Activated T-helper 1 cell treated with anti-CD3 and anti-CD28 coated beads, Interleukin-12 subunit alpha, Interleukin-12 subunit beta, Interleukin-2, Interleukin-4 antibody, amounts not matched to agents 30 ng/mL and 10 ng/mL and 1 ng/mL, durations not matched to agents 14 hours and 24 hours and 36 hours (primary cell): ENCODE data around the gene NELFB. TPM values are rescaled to one million over a fixed set of nuclear protein-coding genes. Genes with fewer than 3 reads are reported as not detected.

Experiments used
- DNase-seq: peaks from one replicate; pipeline ENCODE4 v3.0.0; 2021; ENCODE audit warnings: low spot score
- H3K27ac Mint-ChIP-seq: one replicate; pipeline ENCODE4 v1.8.0; 2021; ENCODE audit warnings: mild to moderate bottlenecking, mixed read lengths
- H3K27me3 Mint-ChIP-seq: one replicate; pipeline ENCODE4 v1.8.0; 2022; ENCODE audit warnings: mild to moderate bottlenecking, moderate library complexity, mixed read lengths; ENCODE audit not compliant: insufficient read depth
- H3K36me3 Mint-ChIP-seq: one replicate; pipeline ENCODE4 v1.8.0; 2021; ENCODE audit warnings: low read depth, mixed read lengths
- H3K4me1 Mint-ChIP-seq: one replicate; pipeline ENCODE4 v1.8.0; 2021; ENCODE audit warnings: low read depth, mixed read lengths
- H3K4me3 Mint-ChIP-seq: one replicate; pipeline ENCODE4 v1.8.0; 2021; ENCODE audit warnings: mild to moderate bottlenecking, moderate library complexity, mixed read lengths
- H3K9me3 Mint-ChIP-seq: one replicate; pipeline ENCODE4 v1.8.0; 2021; ENCODE audit warnings: mixed read lengths
- intact Hi-C: fragments of 100-400 bp; cut with micrococcal nuclease; formaldehyde crosslinking; loops from one replicate; pipeline ENCODE4 v1.15.1; 2024
- total RNA-seq: library from RNA; stranded (reverse); gene quantifications from 2 replicates; pipeline ENCODE4 v1.2.3, GENCODE V29; 2022

NELFB gene
- total RNA-seq, 1 donor from 2014 or later = 70.8 TPM

- intact Hi-C loops = no loop called here
- Mint-ChIP-seq H3K9me3 (no peaks in the 10 kb centered on the region), H3K27me3 (peaks cover 2% of the 10 kb centered on the region), H3K4me1 (no peaks in the 10 kb centered on the region), H3K27ac (no peak overlapping the region), H3K36me3 (no peaks in the 10 kb centered on the region), H3K4me3 (no peak overlapping the region)
- no peak for DNase-seq
Measured at GRCh38 chr9:137308057-137308619, 53.0 kb downstream of the NELFB start.

- H3K4me1 Mint-ChIP-seq = no peaks in the 10 kb centered on the region
- intact Hi-C loops = no loop called here
- no peak for DNase-seq
- no peaks in the 10 kb centered on the region for H3K36me3 Mint-ChIP-seq
- H3K27ac Mint-ChIP-seq = no peak overlapping the region
- no peaks in the 10 kb centered on the region for H3K27me3 Mint-ChIP-seq
- no peak overlapping the region for H3K4me3 Mint-ChIP-seq
- no peaks in the 10 kb centered on the region for H3K9me3 Mint-ChIP-seq
Measured at GRCh38 chr9:137309368-137310188, 54.5 kb downstream of the NELFB start.

GRCh38 chr9:137310189-137311052 lies 55.3 kb downstream of the NELFB start:
- intact Hi-C loops = no loop called here
- no peak for DNase-seq
- no peak overlapping the region for H3K4me3 Mint-ChIP-seq
- H3K36me3 Mint-ChIP-seq = no peaks in the 10 kb centered on the region
- H3K9me3 Mint-ChIP-seq = no peaks in the 10 kb centered on the region
- no peaks in the 10 kb centered on the region for H3K27me3 Mint-ChIP-seq
- H3K27ac Mint-ChIP-seq = no peak overlapping the region
- H3K4me1 Mint-ChIP-seq = no peaks in the 10 kb centered on the region

GRCh38 chr9:137311171-137311985 lies 56.3 kb downstream of the NELFB start:
- intact Hi-C loops = no loop called here
- no peaks in the 10 kb centered on the region for H3K36me3 Mint-ChIP-seq
- DNase-seq = no peak
- H3K27me3 Mint-ChIP-seq = no peaks in the 10 kb centered on the region
- H3K4me1 Mint-ChIP-seq = no peaks in the 10 kb centered on the region
- no peaks in the 10 kb centered on the region for H3K9me3 Mint-ChIP-seq
- H3K4me3 Mint-ChIP-seq = no peak overlapping the region
- no peak overlapping the region for H3K27ac Mint-ChIP-seq

GRCh38 chr9:137311986-137312851 lies 57.1 kb downstream of the NELFB start:
- peaks cover 3% of the 10 kb centered on the region for H3K27me3 Mint-ChIP-seq
- H3K4me1 Mint-ChIP-seq = no peaks in the 10 kb centered on the region
- no peaks in the 10 kb centered on the region for H3K36me3 Mint-ChIP-seq
- H3K27ac Mint-ChIP-seq = no peak overlapping the region
- intact Hi-C loops = no loop called here
- no peak for DNase-seq
- H3K4me3 Mint-ChIP-seq = no peak overlapping the region
- no peaks in the 10 kb centered on the region for H3K9me3 Mint-ChIP-seq

- no peaks in the 10 kb centered on the region for H3K36me3 Mint-ChIP-seq
Measured at GRCh38 chr9:137312852-137313325, 57.8 kb downstream of the NELFB start.

GRCh38 chr9:137313326-137313936 lies 58.3 kb downstream of the NELFB start:
- H3K27me3 Mint-ChIP-seq = peaks cover 3% of the 10 kb centered on the region
- no peak for DNase-seq
- no peak overlapping the region for H3K4me3 Mint-ChIP-seq
- no peaks in the 10 kb centered on the region for H3K9me3 Mint-ChIP-seq
- intact Hi-C loops = no loop called here
- no peaks in the 10 kb centered on the region for H3K36me3 Mint-ChIP-seq
- H3K27ac Mint-ChIP-seq = no peak overlapping the region
- H3K4me1 Mint-ChIP-seq = no peaks in the 10 kb centered on the region

More at GRCh38 chr9:137312852-137313325, 57.8 kb downstream of the NELFB start:
- H3K9me3 Mint-ChIP-seq = no peaks in the 10 kb centered on the region
- H3K4me3 Mint-ChIP-seq = no peak overlapping the region
- H3K27me3 Mint-ChIP-seq = peaks cover 3% of the 10 kb centered on the region
- no peak for DNase-seq
- intact Hi-C loops = no loop called here
- no peaks in the 10 kb centered on the region for H3K4me1 Mint-ChIP-seq
- H3K27ac Mint-ChIP-seq = no peak overlapping the region

GRCh38 chr9:137313956-137314560 lies 58.9 kb downstream of the NELFB start:
- DNase-seq = no peak
- H3K36me3 Mint-ChIP-seq = no peaks in the 10 kb centered on the region
- H3K27me3 Mint-ChIP-seq = peaks cover 3% of the 10 kb centered on the region
- H3K4me3 Mint-ChIP-seq = no peak overlapping the region
- no peaks in the 10 kb centered on the region for H3K4me1 Mint-ChIP-seq
- intact Hi-C loops = no loop called here
- H3K9me3 Mint-ChIP-seq = no peaks in the 10 kb centered on the region
- H3K27ac Mint-ChIP-seq = no peak overlapping the region

- H3K4me3 Mint-ChIP-seq = no peak overlapping the region
- intact Hi-C loops = no loop called here
- H3K9me3 Mint-ChIP-seq = no peaks in the 10 kb centered on the region
- peaks cover 3% of the 10 kb centered on the region for H3K27me3 Mint-ChIP-seq
- no peak for DNase-seq
- H3K27ac Mint-ChIP-seq = no peak overlapping the region
- H3K4me1 Mint-ChIP-seq = no peaks in the 10 kb centered on the region
- no peaks in the 10 kb centered on the region for H3K36me3 Mint-ChIP-seq
Measured at GRCh38 chr9:137314561-137315560, 59.7 kb downstream of the NELFB start.

- intact Hi-C loops = no loop called here
- Mint-ChIP-seq H3K36me3 (no peaks in the 10 kb centered on the region), H3K27me3 (peaks cover 3% of the 10 kb centered on the region), H3K9me3 (no peaks in the 10 kb centered on the region), H3K27ac (no peak overlapping the region), H3K4me3 (no peak overlapping the region), H3K4me1 (no peaks in the 10 kb centered on the region)
- DNase-seq = no peak
Measured at GRCh38 chr9:137315581-137316011, 60.5 kb downstream of the NELFB start.
